Hepatocyte (in vitro differentiated cells): Measurements from ENCODE around the gene ZFAND5. TPM values are rescaled to one million over a fixed set of nuclear protein-coding genes. Genes with fewer than 3 reads are reported as not detected.

Source experiments
- DNase-seq: peaks from one replicate; pipeline ENCODE4 v3.0.0-alpha.2; 2016; ENCODE audit warnings: low spot score
- H2AFZ ChIP-seq: fragments of 200-600 bp; sonication (generic); 2 replicates; pipeline ENCODE4 v1.6.0; 2016; ENCODE audit warnings: antibody characterized with exemption, mild to moderate bottlenecking
- H3K27ac ChIP-seq: fragments of 200-600 bp; sonication (generic); 2 replicates; pipeline ENCODE4 v1.5.1; 2016; ENCODE audit warnings: mild to moderate bottlenecking
- H3K27me3 ChIP-seq: fragments of 200-600 bp; sonication (generic); 2 replicates; pipeline ENCODE4 v1.6.1; 2016
- H3K36me3 ChIP-seq: fragments of 200-600 bp; sonication (generic); replicated peaks from 2 replicates; pipeline ENCODE4 v1.5.1; 2016; ENCODE audit warnings: low read depth; ENCODE audit not compliant: insufficient read depth
- H3K4me1 ChIP-seq: fragments of 200-600 bp; sonication (generic); 2 replicates; pipeline ENCODE4 v1.5.1; 2016; ENCODE audit warnings: mild to moderate bottlenecking, moderate library complexity; ENCODE audit not compliant: insufficient read depth
- H3K4me2 ChIP-seq: fragments of 200-600 bp; sonication (generic); 2 replicates; pipeline ENCODE4 v1.6.0; 2016
- H3K4me3 ChIP-seq: fragments of 200-600 bp; sonication (generic); 2 replicates; pipeline ENCODE4 v1.5.1; 2016; ENCODE audit warnings: mild to moderate bottlenecking
- H3K79me2 ChIP-seq: fragments of 200-600 bp; sonication (generic); 2 replicates; pipeline ENCODE4 v1.6.0; 2017; ENCODE audit warnings: mild to moderate bottlenecking
- H3K9me2 ChIP-seq: fragments of 200-600 bp; sonication (generic); replicated peaks from 2 replicates; pipeline ENCODE4 v1.6.0; 2017; ENCODE audit warnings: mild to moderate bottlenecking; ENCODE audit not compliant: insufficient read depth
- H3K9me3 ChIP-seq: fragments of 200-600 bp; sonication (generic); 2 replicates; pipeline ENCODE4 v1.5.1; 2016; ENCODE audit warnings: low read depth, mild to moderate bottlenecking
- H4K20me1 ChIP-seq: fragments of 200-600 bp; sonication (generic); 2 replicates; pipeline ENCODE4 v1.6.0; 2016; ENCODE audit warnings: mild to moderate bottlenecking; ENCODE audit not compliant: insufficient read depth, poor library complexity, severe bottlenecking
- CTCF ChIP-seq: fragments of 200-600 bp; sonication (generic); IDR thresholded peaks from 2 replicates; pipeline ENCODE4 v1.5.1; 2016; ENCODE audit warnings: antibody characterized with exemption, mild to moderate bottlenecking; ENCODE audit not compliant: poor library complexity
- EZH2 ChIP-seq: fragments of 200-600 bp; sonication (generic); IDR thresholded peaks from 2 replicates; pipeline ENCODE4 v1.6.1; 2016; ENCODE audit warnings: antibody characterized with exemption, mild to moderate bottlenecking, borderline replicate concordance
- EZH2phosphoT487 ChIP-seq: fragments of 200-600 bp; sonication (generic); IDR thresholded peaks from one replicate; pipeline ENCODE4 v1.6.1; 2018; ENCODE audit warnings: antibody characterized with exemption, mild to moderate bottlenecking, low read depth, moderate library complexity; ENCODE audit not compliant: unreplicated experiment, severe bottlenecking
- WGBS: methylation state at CpG from one replicate; pipeline ENCODE4 v1.1.6; 2016; ENCODE audit warnings: low lambda C conversion rate; ENCODE audit errors: missing lambda C conversion rate; 5-methylcytosine and 5-hydroxymethylcytosine counted together
- polyA plus RNA-seq: library from polyadenylated mRNA; unstranded; fragments of >200 nt; fragmentation: Nextera tagmentation; extraction: Ambion mirVana; gene quantifications from 2 replicates; pipeline ENCODE4 v1.2.1, GENCODE V29; 2016
- total RNA-seq: library from RNA; depleted of rRNA; stranded (reverse); fragments of >200 nt; gene quantifications from 2 replicates; pipeline ENCODE4 v1.2.3, GENCODE V29; 2014

ZFAND5 gene
- total and polyA plus RNA-seq, 2 experiments from 2014 or later: 208 to 288 TPM

GRCh38 chr9:72312386-72312987, 52.5 kb downstream of the ZFAND5 start:
- no peak for DNase-seq
- Histone ChIP-seq H3K9me2 (no peaks in the 10 kb centered on the region), H3K27me3 (no peaks in the 10 kb centered on the region), H3K36me3 (no peaks in the 10 kb centered on the region), H3K9me3 (no peaks in the 10 kb centered on the region), H4K20me1 (no peaks in the 10 kb centered on the region), H2AFZ (no peak overlapping the region), H3K79me2 (no peaks in the 10 kb centered on the region), H3K4me1 (peaks cover 28% of the 10 kb centered on the region), H3K27ac (no peak overlapping the region), H3K4me3 (no peak overlapping the region), H3K4me2 (no peak overlapping the region)
- TF ChIP-seq EZH2 (no peak), EZH2phosphoT487 (no peak), CTCF (no peak)
- 74% methylated on average over 10 of the region's 10 CpGs for WGBS

GRCh38 chr9:72309364-72310133, 55.5 kb downstream of the ZFAND5 start:
- Histone ChIP-seq H4K20me1 (no peaks in the 10 kb centered on the region), H3K4me3 (no peak overlapping the region), H2AFZ (no peak overlapping the region), H3K27me3 (no peaks in the 10 kb centered on the region), H3K4me1 (peaks cover 18% of the 10 kb centered on the region), H3K36me3 (no peaks in the 10 kb centered on the region), H3K4me2 (no peak overlapping the region), H3K9me3 (no peaks in the 10 kb centered on the region), H3K27ac (no peak overlapping the region), H3K79me2 (no peaks in the 10 kb centered on the region), H3K9me2 (no peaks in the 10 kb centered on the region)
- DNase-seq: peak; percentile 30
- TF ChIP-seq CTCF: no peak
- TF ChIP-seq EZH2: no peak
- no peak for TF ChIP-seq EZH2phosphoT487
- WGBS: 59% methylated on average over 4 of the region's 4 CpGs

GRCh38 chr9:72306761-72307160, 58.2 kb downstream of the ZFAND5 start:
- TF ChIP-seq CTCF (no peak), EZH2phosphoT487 (no peak), EZH2 (no peak)
- Histone ChIP-seq H3K27me3 (no peaks in the 10 kb centered on the region), H2AFZ (no peak overlapping the region), H3K4me2 (no peak overlapping the region), H4K20me1 (no peaks in the 10 kb centered on the region), H3K9me3 (no peaks in the 10 kb centered on the region), H3K4me1 (peaks cover 14% of the 10 kb centered on the region), H3K9me2 (no peaks in the 10 kb centered on the region), H3K27ac (no peak overlapping the region), H3K4me3 (no peak overlapping the region), H3K79me2 (no peaks in the 10 kb centered on the region), H3K36me3 (no peaks in the 10 kb centered on the region)
- WGBS: 60% methylated on average over 1 of the region's 1 CpG
- no peak for DNase-seq
